ENCODE results near the gene ZFPL1. TPM values are rescaled to one million over a fixed set of nuclear protein-coding genes. Genes with fewer than 3 reads are reported as not detected.

Gene ZFPL1
- total RNA-seq, 2 donors from 2014 or later, result 26.7 to 38.4 TPM

- Histone ChIP-seq H3K27me3 (no peaks in the 10 kb centered on the region), H3K9me3 (no peaks in the 10 kb centered on the region), H3K27ac (no peak overlapping the region), H3K4me3 (no peak overlapping the region), H3K4me1 (no peaks in the 10 kb centered on the region), H3K36me3 (no peaks in the 10 kb centered on the region)
- DNase-seq (ENCODE audit: low spot score), result no peak
- TF ChIP-seq CTCF (IDR thresholded peaks at IDR 0.05), result no peak
These were observed 16.6 kb upstream of the ZFPL1 start for GRCh38 chr11:65067446-65067845.

- Histone ChIP-seq H3K27me3 (no peaks in the 10 kb centered on the region), H3K9me3 (no peaks in the 10 kb centered on the region), H3K4me3 (no peak overlapping the region), H3K27ac (no peak overlapping the region), H3K36me3 (no peaks in the 10 kb centered on the region), H3K4me1 (no peaks in the 10 kb centered on the region)
- no peak for TF ChIP-seq CTCF (IDR thresholded peaks at IDR 0.05)
- no peak for DNase-seq (ENCODE audit: low spot score)
These were observed 14.8 kb upstream of the ZFPL1 start for GRCh38 chr11:65069217-65069616.

- TF ChIP-seq CTCF (IDR thresholded peaks at IDR 0.05), result no peak
- H3K27me3 ChIP-seq, result no peaks in the 10 kb centered on the region
- H3K4me1 ChIP-seq, result no peaks in the 10 kb centered on the region
- no peaks in the 10 kb centered on the region for H3K36me3 ChIP-seq
- no peak overlapping the region for H3K27ac ChIP-seq
- no peak overlapping the region for H3K4me3 ChIP-seq
- no peak for DNase-seq (ENCODE audit: low spot score)
- H3K9me3 ChIP-seq, result no peaks in the 10 kb centered on the region
These were observed 12.0 kb upstream of the ZFPL1 start for GRCh38 chr11:65071907-65072630.

GRCh38 chr11:65072631-65072966, 11.4 kb upstream of the ZFPL1 start:
- no peaks in the 10 kb centered on the region for H3K9me3 ChIP-seq
- no peak for DNase-seq (ENCODE audit: low spot score)
- H3K27ac ChIP-seq, result no peak overlapping the region
- no peaks in the 10 kb centered on the region for H3K4me1 ChIP-seq
- no peaks in the 10 kb centered on the region for H3K27me3 ChIP-seq
- TF ChIP-seq CTCF (IDR thresholded peaks at IDR 0.05), result no peak
- no peaks in the 10 kb centered on the region for H3K36me3 ChIP-seq
- H3K4me3 ChIP-seq, result no peak overlapping the region

- H3K36me3 ChIP-seq, result no peaks in the 10 kb centered on the region
- no peaks in the 10 kb centered on the region for H3K4me1 ChIP-seq
- H3K9me3 ChIP-seq, result no peaks in the 10 kb centered on the region
- no peak for DNase-seq (ENCODE audit: low spot score)
- H3K27me3 ChIP-seq, result no peaks in the 10 kb centered on the region
- no peak overlapping the region for H3K27ac ChIP-seq
- no peak overlapping the region for H3K4me3 ChIP-seq
- no peak for TF ChIP-seq CTCF (IDR thresholded peaks at IDR 0.05)
These were observed 6.6 kb upstream of the ZFPL1 start for GRCh38 chr11:65077451-65077850.

- DNase-seq (ENCODE audit: low spot score), result no peak
- peak; percentile 32 to 55 for TF ChIP-seq CTCF (IDR thresholded peaks at IDR 0.05)
- H3K9me3 ChIP-seq, result no peaks in the 10 kb centered on the region
- no peaks in the 10 kb centered on the region for H3K27me3 ChIP-seq
- H3K4me1 ChIP-seq, result peaks cover 0 to 2% of the 10 kb centered on the region in 2 donors
- H3K4me3 ChIP-seq, result no peak overlapping the region
- no peak overlapping the region for H3K27ac ChIP-seq
- H3K36me3 ChIP-seq, result no peaks in the 10 kb centered on the region
These were observed 5.9 kb upstream of the ZFPL1 start for GRCh38 chr11:65078151-65078550.
